Erythroblast (primary cell): Measurements from ENCODE around the gene ARFGAP3.

Experiments used
- GATA1 ChIP-seq: IDR thresholded peaks from 2 replicates; pipeline ENCODE4 v1.6.1; 2011; ENCODE audit warnings: low read depth, mild to moderate bottlenecking, control low read depth, low read length, moderate library complexity
- POLR2A ChIP-seq: IDR thresholded peaks from 2 replicates; pipeline ENCODE4 v1.6.1; 2011; ENCODE audit warnings: mild to moderate bottlenecking, low read length

GRCh38 chr22:42887523-42888507 lies 30.7 kb upstream of the ARFGAP3 start:
- TF ChIP-seq POLR2A = no peak
- no peak for TF ChIP-seq GATA1
